Amygdala (tissue), 56 donors: Measurements from ENCODE around the gene ATP2A3.

Experiments used
- DNase-seq, 56 donors: peaks; one replicate each; lab custom pipeline; 2025; lab: John Stamatoyannopoulos, UW

The ATP2A3 gene

GRCh38 chr17:3974138-3974687, 10.0 kb upstream of the ATP2A3 start:
- no peak for DNase-seq

GRCh38 chr17:3973495-3974137, 9.4 kb upstream of the ATP2A3 start:
- no peak for DNase-seq

DNA sequence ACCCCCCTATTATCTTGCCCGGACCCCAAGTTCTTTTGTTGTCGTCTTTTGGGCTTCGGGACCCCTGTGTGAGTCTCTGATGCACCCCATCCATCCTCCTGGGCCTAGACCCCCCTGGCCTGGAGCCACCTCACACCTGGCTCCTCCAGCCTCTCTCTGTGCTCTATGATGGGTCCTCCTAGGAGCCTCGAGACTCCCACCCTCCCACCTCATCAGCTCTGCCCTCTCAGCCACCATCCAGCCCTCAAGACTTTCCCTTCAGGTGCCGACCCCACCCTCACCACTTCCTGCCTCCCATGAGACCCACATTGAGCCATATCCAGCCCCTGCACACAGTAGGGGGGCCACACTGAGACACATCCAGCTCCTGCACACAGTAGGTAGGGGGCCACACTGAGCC, 8.7 kb upstream of the ATP2A3 start:
- DNase-seq = no peak

DNA sequence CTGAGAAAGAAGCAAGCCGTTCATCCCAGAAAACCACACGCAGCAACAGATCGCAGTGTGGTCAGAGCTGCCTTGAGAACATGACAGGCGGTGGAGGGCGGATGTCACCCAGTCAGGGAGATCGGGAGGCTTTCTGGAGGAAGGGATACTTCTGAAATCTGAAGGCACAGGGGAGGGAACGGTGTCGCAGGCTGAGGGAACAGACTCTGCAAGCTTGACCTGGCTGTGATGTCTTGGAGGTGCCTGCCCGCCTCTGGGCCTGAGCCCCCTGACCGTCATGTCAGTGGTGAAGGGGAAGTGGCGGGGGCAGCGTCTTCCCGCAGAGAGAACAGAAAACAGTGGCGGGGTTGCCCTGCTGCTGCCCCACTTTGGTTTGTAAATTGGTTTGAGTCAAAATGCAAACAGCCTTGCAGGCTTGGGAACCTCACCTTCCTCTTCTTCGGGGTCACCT, 8.1 kb upstream of the ATP2A3 start:
- DNase-seq = no peak

- DNase-seq = no peak
These were observed 6.4 kb upstream of the ATP2A3 start for GRCh38 chr17:3970668-3971067.

GRCh38 chr17:3969963-3970362, 5.7 kb upstream of the ATP2A3 start:
- DNase-seq = no peak

DNA sequence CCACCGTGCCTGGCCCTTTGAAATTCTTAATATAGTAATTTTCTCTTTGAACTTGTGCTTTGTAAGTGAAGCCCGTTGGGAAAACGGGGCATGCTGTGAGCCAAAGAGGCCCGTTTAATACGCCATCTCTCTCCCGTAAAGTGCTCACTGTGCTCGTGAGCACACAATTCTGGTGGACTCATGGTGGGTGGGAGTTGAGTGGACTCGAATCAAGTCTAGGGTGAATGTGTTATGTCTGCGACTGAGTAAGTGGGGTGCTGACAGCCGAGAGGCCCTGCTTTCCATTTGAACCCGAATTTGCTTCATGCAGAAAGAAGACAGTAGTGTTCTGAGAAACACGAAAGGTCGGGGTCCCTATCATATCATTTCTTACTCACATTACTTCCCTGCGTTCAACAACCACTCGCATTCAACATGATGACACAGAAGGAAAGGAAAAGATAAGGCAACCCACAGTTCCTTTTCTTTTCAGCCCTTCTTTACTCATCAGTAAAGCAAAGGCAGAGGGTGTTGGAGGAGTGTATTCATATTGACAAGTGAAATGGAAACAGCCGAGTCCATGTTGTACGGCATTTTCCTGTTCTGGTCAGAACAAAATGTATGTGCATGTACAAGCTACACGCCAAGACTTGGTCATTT, 4.8 kb upstream of the ATP2A3 start:
- DNase-seq = no peak

DNA sequence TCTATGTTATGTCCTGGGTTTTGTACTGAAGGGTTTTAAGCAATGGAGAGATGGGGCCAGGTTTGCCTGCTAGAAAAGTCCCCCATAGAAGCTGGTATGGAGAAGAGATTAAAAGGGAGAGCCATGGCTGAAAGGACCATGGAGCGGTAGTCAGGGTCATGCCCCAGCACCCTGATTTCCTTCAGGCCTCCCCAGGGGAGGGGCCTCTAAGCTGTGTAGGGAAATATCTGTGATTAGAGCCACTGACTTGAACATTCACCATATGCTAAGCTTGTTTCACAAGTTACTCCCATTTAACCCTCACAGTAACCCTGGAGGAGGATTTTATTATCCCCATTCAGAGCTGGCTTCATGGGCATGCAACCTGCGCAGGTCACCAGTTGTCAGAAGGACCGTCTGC, 3.8 kb upstream of the ATP2A3 start:
- no peak for DNase-seq

DNA sequence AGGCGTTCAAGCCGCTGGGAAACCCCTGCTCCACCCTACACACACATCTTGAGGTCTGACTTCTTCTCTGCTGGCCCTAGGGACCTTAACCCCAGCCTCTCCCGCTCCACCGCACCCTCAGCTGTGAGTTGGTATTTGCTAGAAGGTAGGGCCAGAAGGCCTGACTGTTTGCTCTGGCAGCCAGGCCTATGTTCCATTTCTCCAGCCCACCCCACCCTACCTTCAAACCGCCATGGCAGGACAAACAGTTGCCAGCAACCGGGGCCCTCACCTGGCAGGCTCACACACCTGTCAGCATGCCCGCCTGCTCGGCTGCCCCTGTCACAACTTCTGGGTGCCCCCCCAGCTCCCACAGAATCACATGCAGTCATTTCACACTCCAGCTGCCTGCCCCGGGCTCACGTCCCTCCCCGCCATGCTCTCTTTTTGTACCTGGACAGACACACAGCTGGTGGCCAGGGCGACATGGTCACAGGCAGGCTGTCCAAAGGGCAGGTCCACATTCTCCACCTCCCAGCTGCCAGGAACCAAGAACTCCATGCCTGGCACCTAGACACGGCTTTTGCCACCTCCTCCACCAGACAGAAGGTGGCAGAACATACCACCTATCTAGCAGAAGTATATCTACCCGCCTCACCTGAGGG, 2.6 kb upstream of the ATP2A3 start:
- DNase-seq = no peak

DNA sequence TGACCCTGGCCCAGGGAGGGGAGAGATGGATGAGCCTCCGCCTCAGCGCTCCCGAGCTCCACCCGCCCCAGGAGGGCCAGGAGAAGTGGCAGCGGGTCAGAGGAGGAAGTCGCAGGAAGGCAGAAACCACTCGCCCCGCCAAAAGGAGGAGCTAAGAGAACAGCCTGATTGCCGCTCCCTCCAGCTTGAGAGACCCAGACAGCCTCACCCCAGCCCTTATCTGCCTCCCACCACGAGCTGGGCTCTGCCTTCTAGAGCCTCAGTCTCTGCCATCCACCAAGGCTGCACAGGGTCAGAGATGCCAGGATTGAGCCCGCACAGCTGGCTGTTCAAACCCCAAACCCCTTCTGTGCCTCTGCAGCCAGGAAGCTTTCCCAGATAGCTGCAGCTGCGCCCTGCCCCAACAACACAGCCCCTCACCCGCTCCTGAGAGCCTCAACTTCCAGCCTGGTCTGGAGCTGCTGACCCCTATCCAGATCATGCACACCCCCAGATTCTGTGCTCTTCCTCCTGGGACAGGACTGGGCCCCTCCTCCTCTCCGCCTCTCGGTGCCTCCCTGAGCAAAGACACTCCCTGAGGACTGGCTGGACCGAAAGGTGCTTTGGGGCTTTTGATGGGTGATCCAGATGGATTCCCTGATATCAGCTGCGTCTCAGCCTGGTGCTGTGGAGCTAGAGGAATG, 1.0 kb upstream of the ATP2A3 start:
- peak in 6 of 56 donors; percentile 7 to 20 (median 9) for DNase-seq

GRCh38 chr17:3963237-3964201, 718 bp downstream of the ATP2A3 start:
- peak in 2 of 56 donors; percentile 19 to 27 for DNase-seq

- no peak for DNase-seq
These were observed 1.3 kb downstream of the ATP2A3 start for GRCh38 chr17:3962965-3963236.

GRCh38 chr17:3962217-3962964, 1.8 kb downstream of the ATP2A3 start:
- no peak for DNase-seq

DNA sequence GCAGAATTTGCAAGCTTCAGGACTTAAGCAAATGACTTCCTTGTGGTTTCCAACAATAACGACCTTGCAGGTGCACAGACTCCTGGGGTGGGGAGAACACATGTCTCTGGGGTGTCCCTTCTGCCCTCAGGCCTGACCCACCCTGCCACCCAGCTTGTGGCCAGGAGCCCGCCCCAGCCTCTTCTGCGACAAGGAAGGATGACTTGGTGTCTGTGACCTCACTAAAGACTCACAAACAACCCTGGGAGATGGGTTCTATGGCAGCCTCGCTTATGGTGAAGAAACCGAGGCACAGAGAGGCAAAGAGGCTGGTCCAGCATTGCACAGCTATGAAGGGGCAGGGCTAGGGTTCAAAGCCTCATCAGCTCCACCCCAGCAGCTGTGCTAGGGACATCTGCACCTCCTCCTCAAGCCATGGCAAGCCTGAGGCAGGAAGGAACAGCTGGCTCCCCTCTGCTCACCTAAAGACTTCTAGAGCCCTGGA, 2.6 kb downstream of the ATP2A3 start:
- no peak for DNase-seq

GRCh38 chr17:3960764-3961163, 3.5 kb downstream of the ATP2A3 start:
- peak in 1 of 56 donors; percentile 29 for DNase-seq

DNA sequence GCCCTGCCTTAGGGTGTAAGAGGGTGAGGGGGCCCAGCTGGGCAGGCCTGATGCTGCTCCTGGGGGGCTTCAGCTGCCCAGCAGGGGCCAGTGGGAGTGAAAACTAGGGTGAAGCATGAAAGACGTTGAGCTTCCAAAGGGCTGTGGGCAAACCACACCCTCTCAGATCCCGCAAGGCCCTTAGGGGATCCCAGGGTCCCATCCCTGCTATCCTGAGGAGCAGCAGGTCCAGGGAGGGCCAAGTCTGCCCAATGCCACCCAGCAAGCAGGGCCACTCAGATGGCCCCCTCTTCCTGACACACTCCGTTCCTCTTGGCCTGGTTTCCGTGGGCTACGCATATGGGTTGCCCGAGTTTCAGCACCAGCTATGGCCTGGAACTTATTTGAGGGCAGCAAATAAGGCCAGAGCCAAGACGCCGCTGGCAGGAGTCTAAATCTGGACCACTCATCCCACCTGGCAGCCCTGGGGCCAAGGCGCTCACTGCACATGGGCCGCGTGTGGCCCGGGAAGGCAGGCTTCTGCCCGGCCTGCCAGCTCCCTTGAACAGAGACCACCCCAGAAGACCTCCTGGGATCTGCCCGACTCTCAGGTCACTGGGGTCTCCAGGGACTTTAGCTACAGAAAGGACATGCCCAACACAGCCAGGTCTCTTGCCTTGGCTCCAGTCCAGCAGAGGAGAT, 4.2 kb downstream of the ATP2A3 start:
- DNase-seq = no peak

- DNase-seq = no peak
These were observed 4.8 kb downstream of the ATP2A3 start for GRCh38 chr17:3959295-3959899.
